ENCODE results near the gene RACGAP1.
"Not testable (repeated sequence)": the region's sequence is repeated elsewhere in the genome, so short reads cannot be mapped to it uniquely, and the experiment has no call there.

The RACGAP1 gene

GRCh38 chr12:50024805-50025186 is 498 bp downstream of the RACGAP1 start:
- peak; percentile 30 for DNase-seq

- no peak for DNase-seq
Measured at GRCh38 chr12:50024227-50024626, 1.1 kb downstream of the RACGAP1 start.

GRCh38 chr12:50022903-50023302 is 2.4 kb downstream of the RACGAP1 start:
- no peak for DNase-seq

GRCh38 chr12:50021031-50021430 is 4.3 kb downstream of the RACGAP1 start:
- no peak for DNase-seq

- no peak for DNase-seq
Measured at GRCh38 chr12:50019524-50019923, 5.8 kb downstream of the RACGAP1 start.

- DNase-seq = no peak
Measured at GRCh38 chr12:50018968-50019367, 6.3 kb downstream of the RACGAP1 start.

GRCh38 chr12:50018154-50018553 is 7.1 kb downstream of the RACGAP1 start:
- no peak for DNase-seq

- no peak for DNase-seq
Measured at GRCh38 chr12:50017641-50018040, 7.7 kb downstream of the RACGAP1 start.

- no peak for DNase-seq
Measured at GRCh38 chr12:50016501-50017475, 8.5 kb downstream of the RACGAP1 start.

GRCh38 chr12:50014342-50014741 is 11.0 kb downstream of the RACGAP1 start:
- no peak for DNase-seq

- no peak for DNase-seq
Measured at GRCh38 chr12:50013361-50014147, 11.7 kb downstream of the RACGAP1 start.

GRCh38 chr12:50006754-50007442 is 18.4 kb downstream of the RACGAP1 start:
- DNase-seq = peak; percentile 97

- no peak for DNase-seq
Measured at GRCh38 chr12:50006280-50006679, 19.0 kb downstream of the RACGAP1 start.

- DNase-seq = no peak
Measured at GRCh38 chr12:50005175-50005574, 20.1 kb downstream of the RACGAP1 start.

GRCh38 chr12:50004696-50005095 is 20.6 kb downstream of the RACGAP1 start:
- no peak for DNase-seq

- DNase-seq = no peak
Measured at GRCh38 chr12:50003595-50003994, 21.7 kb downstream of the RACGAP1 start.

- DNase-seq = no peak
Measured at GRCh38 chr12:49998453-49998852, 26.8 kb downstream of the RACGAP1 start.

- DNase-seq = no peak
Measured at GRCh38 chr12:49990273-49990672, 35.0 kb downstream of the RACGAP1 start.

- not testable (repeated sequence) for DNase-seq
Measured at GRCh38 chr12:49989400-49989799, 35.9 kb downstream of the RACGAP1 start.

- DNase-seq = peak; percentile 95
Measured at GRCh38 chr12:49987625-49988303, 37.5 kb downstream of the RACGAP1 start.

GRCh38 chr12:49986476-49986875 is 38.8 kb downstream of the RACGAP1 start:
- not testable (repeated sequence) for DNase-seq

GRCh38 chr12:49985981-49986380 is 39.3 kb downstream of the RACGAP1 start:
- peak; percentile 12 for DNase-seq

All from NCI-H2171 treated with DMSO at 0.1 percent for 48 hours (cell line).